ENCODE data around the gene RNF217. TPM values are rescaled to one million over a fixed set of nuclear protein-coding genes. Genes with fewer than 3 reads are reported as not detected.
"Not testable (repeated sequence)": the region's sequence is repeated elsewhere in the genome, so short reads cannot be mapped to it uniquely, and the experiment has no call there.

The RNF217 gene
- total RNA-seq, 6 donors from 2014 or later = 14.6 to 55.5 (median 31.9) TPM

DNA sequence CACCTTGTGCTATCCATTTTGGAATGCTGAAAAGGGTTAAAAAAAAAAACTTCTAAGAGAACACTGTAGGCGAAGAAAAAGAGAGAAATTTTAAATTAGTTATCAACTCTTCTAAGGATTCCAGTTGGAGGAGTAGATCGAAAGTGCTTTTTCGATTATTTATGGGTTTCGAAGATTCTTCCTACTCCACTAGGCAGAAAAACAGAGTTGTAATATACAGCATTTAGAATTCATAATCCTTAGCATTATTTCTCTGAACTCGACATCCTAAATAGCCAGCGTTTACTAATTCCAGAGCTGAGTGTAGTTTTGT lies 817 bp upstream of the RNF217 start:
- no peak for TF ChIP-seq POLR2AphosphoS5 (IDR thresholded peaks at IDR 0.05)
- no peak for TF ChIP-seq POLR2A (IDR thresholded peaks at IDR 0.05)
- TF ChIP-seq EP300 (IDR thresholded peaks at IDR 0.05) = no peak
- no peak for TF ChIP-seq CTCF (IDR thresholded peaks at IDR 0.05)
- H3K27ac ChIP-seq = peak overlapping the region; percentile 90 to 96 (median 92)
- no peaks in the 10 kb centered on the region for H3K9me3 ChIP-seq
- DNase-seq (no peak), ATAC-seq (ENCODE audit: low FRiP score in 2 of 2) (no peak)
- no peaks in the 10 kb centered on the region for H3K36me3 ChIP-seq
- WGBS, 2 donors = 3 to 5% methylated on average over 6 of the region's 6 CpGs
- H3K4me1 ChIP-seq = peaks cover 10 to 25% (median 20%) of the 10 kb centered on the region in 4 donors
- H3K27me3 ChIP-seq = no peaks in the 10 kb centered on the region
- H3K4me3 ChIP-seq = peak overlapping the region; percentile 53 to 91 (median 86)

GRCh38 chr6:124962639-124963415 lies 590 bp downstream of the RNF217 start:
- Histone ChIP-seq H3K4me1 (peaks cover 10 to 25% (median 20%) of the 10 kb centered on the region in 4 donors), H3K27ac (peak overlapping the region; percentile 90 to 96 (median 92)), H3K9me3 (no peaks in the 10 kb centered on the region), H3K27me3 (no peaks in the 10 kb centered on the region), H3K36me3 (no peaks in the 10 kb centered on the region), H3K4me3 (peak overlapping the region; percentile 53 to 91 (median 86))
- TF ChIP-seq EP300 (IDR thresholded peaks at IDR 0.05) (no peak), CTCF (IDR thresholded peaks at IDR 0.05) (peak in 1 of 6 experiments; percentile 8)
- peak; percentile 57 to 69 for ATAC-seq (ENCODE audit: low FRiP score in 2 of 2)
- DNase-seq = peak; percentile 61 to 89
- 1 to 2% methylated on average over 26 to 51 of the region's 65 CpGs for whole genome bisulfite sequencing, 2 donors

DNA sequence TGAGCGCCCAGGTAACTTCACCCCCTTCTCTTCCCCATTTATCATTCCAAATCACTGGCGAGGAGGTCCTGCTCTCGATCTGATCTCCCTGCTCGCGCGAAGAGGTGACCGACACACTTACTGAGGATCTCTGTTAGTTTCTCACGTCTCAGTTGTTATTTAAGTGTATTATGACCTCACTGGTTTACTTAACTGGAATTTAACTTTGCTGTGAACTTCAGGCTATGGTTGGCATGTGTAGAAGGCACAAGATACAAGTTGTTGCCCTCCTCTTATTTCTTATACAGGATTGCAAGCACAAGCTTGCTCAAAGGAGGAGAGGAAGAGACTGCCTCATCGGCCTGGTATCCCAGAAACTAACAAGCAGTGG lies 1.2 kb downstream of the RNF217 start:
- Histone ChIP-seq H3K4me3 (peak overlapping the region; percentile 53 to 91 (median 86)), H3K4me1 (peaks cover 10 to 25% (median 20%) of the 10 kb centered on the region in 4 donors), H3K36me3 (no peaks in the 10 kb centered on the region), H3K9me3 (no peaks in the 10 kb centered on the region), H3K27me3 (no peaks in the 10 kb centered on the region), H3K27ac (peak overlapping the region; percentile 90 to 96 (median 92))
- WGBS, 2 donors = 2 to 19% methylated on average over 8 to 9 of the region's 9 CpGs
- peak in 1 of 2 donors; percentile 4 for TF ChIP-seq POLR2AphosphoS5 (IDR thresholded peaks at IDR 0.05)
- no peak for TF ChIP-seq EP300 (IDR thresholded peaks at IDR 0.05)
- TF ChIP-seq POLR2A (IDR thresholded peaks at IDR 0.05) = no peak
- peak in 1 of 2 donors; percentile 37 for DNase-seq
- ATAC-seq (ENCODE audit: low FRiP score in 2 of 2) = peak in 1 of 2 donors; percentile 11

- Histone ChIP-seq H3K9me3 (no peaks in the 10 kb centered on the region), H3K27ac (peak overlapping the region; percentile 90 to 96 (median 92)), H3K4me3 (peak overlapping the region; percentile 16 to 91 (median 86)), H3K4me1 (peaks cover 10 to 25% (median 20%) of the 10 kb centered on the region in 4 donors), H3K36me3 (no peaks in the 10 kb centered on the region), H3K27me3 (no peaks in the 10 kb centered on the region)
- no peak for TF ChIP-seq CTCF (IDR thresholded peaks at IDR 0.05)
- peak in 1 of 2 donors; percentile 35 for TF ChIP-seq POLR2AphosphoS5 (IDR thresholded peaks at IDR 0.05)
- WGBS, 2 donors = 12 to 13% methylated on average over 6 of the region's 6 CpGs
- ATAC-seq (ENCODE audit: low FRiP score in 2 of 2) (peak in 1 of 2 donors; percentile 23), DNase-seq (no peak)
Measured at GRCh38 chr6:124963831-124964763, 1.9 kb downstream of the RNF217 start.

DNA sequence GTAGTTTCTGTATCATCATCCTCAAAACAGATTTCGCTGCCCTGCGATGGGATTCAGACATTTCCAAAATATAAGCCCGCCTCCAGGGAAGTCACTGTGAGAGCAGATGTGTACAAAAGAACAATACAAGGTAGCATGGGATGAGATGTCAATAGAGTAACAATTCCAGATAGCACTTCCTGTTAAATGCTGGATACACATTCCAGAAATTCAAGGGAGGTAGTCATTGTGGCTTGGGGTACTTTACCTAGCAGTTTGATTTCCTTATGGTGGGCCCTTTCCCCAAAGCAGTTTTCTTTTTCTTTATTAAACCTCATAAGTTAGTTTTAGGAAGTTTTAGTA lies 2.5 kb downstream of the RNF217 start:
- no peaks in the 10 kb centered on the region for H3K27me3 ChIP-seq
- peak overlapping the region in 3 of 4 donors; percentile 90 to 96 (median 95) for H3K27ac ChIP-seq
- no peaks in the 10 kb centered on the region for H3K36me3 ChIP-seq
- TF ChIP-seq POLR2AphosphoS5 (IDR thresholded peaks at IDR 0.05) (no peak), CTCF (IDR thresholded peaks at IDR 0.05) (no peak), POLR2A (IDR thresholded peaks at IDR 0.05) (no peak), EP300 (IDR thresholded peaks at IDR 0.05) (no peak)
- H3K4me3 ChIP-seq = peak overlapping the region in 3 of 4 donors; percentile 83 to 91 (median 90)
- no peak for DNase-seq
- ATAC-seq (ENCODE audit: low FRiP score in 2 of 2) = no peak
- no peaks in the 10 kb centered on the region for H3K9me3 ChIP-seq
- 48 to 64% methylated on average over 3 of the region's 3 CpGs for WGBS, 2 donors
- H3K4me1 ChIP-seq = peaks cover 10 to 25% (median 20%) of the 10 kb centered on the region in 4 donors

DNA sequence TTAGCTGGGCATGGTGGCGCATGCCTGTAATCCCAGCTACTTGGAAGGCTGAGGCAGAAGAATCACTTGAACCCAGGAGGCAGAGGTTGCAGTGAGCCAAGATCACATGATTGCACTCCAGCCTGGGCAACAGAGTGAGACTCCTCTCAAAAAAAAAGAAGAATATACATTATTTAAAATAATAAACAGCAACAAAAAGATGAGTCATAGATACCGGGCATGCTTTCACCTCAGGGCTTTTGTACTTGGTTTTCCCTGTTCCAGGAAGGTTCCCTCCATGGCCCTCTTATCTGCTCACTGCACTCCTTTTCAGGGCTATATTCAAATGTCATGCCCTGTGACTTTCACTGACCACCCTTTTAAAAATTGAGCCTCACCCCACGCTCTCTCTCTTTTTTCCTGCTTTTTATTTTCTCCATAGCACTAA lies 3.2 kb downstream of the RNF217 start:
- not testable (repeated sequence) for H3K27me3 ChIP-seq; H3K36me3 ChIP-seq; DNase-seq; H3K27ac ChIP-seq; H3K9me3 ChIP-seq; ATAC-seq (ENCODE audit: low FRiP score in 2 of 2)
- WGBS, 2 donors = 84 to 88% methylated on average over 3 of the region's 3 CpGs
- Histone ChIP-seq H3K4me1 (peaks cover 10 to 25% (median 20%) of the 10 kb centered on the region in 4 donors), H3K4me3 (peak overlapping the region in 3 of 4 donors; percentile 83 to 91 (median 90))
